Astrocyte (in vitro differentiated cells and primary cell): ENCODE data around the gene CRIM1.

ENCODE experiments used
- CTCF ChIP-seq: IDR thresholded peaks from 2 replicates; pipeline ENCODE4 v1.5.1; 2011; ENCODE audit warnings: low read depth, mild to moderate bottlenecking, inconsistent platforms, low read length, moderate library complexity; ENCODE audit not compliant: insufficient read depth
- EZH2 ChIP-seq: IDR thresholded peaks from 2 replicates; pipeline ENCODE4 v1.6.1; 2012; ENCODE audit warnings: mild to moderate bottlenecking, low read length, inconsistent platforms; ENCODE audit not compliant: insufficient read depth

DNA sequence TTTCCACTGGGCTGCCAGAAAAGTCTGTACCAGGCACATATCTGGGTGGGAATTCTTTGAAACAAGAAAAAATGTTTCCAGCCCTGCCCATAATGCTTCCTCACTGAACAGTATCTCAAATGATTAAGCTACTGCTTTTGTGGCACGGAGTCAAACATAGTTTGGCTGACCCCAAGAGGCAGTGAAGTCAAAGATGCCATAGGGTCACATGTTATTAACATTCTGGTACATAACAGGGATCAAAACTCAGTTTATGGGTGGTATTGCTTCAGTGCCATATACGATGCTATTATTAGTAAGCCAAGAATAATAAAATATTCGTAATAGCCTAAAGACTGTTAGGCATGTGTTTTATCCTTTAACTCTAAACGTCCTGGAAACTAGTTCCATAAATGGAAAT is 129.9 kb downstream of the CRIM1 start:
- TF ChIP-seq CTCF (no peak), EZH2 (no peak)
